Heart left ventricle (tissue), 16 donors: ENCODE measurements around the gene ZNF275. TPM values are rescaled to one million over a fixed set of nuclear protein-coding genes. Genes with fewer than 3 reads are reported as not detected.
"Not testable (repeated sequence)": the region's sequence is repeated elsewhere in the genome, so short reads cannot be mapped to it uniquely, and the experiment has no call there.

Source experiments
- ATAC-seq, 4 donors: fragments of 200-7000 bp; cut with Tn5 transposase; one replicate each; pipeline ENCODE4 v1.9.1; 2020 to 2022; ENCODE audit warnings: moderate library complexity in 4 of 4, mild to moderate bottlenecking in 3 of 4, moderate number of reproducible peaks in 1 of 4
- DNase-seq, 5 donors: peaks; one replicate each; pipeline ENCODE4 v3.0.0-alpha.2; 2020
- H3K27ac ChIP-seq, 12 donors: fragments of 200-600 bp; sonication (generic) in 4 of 12; one replicate each; pipeline versions ENCODE4 v1.5.0 to v1.8.0; 2016 to 2022; ENCODE audit warnings: mild to moderate bottlenecking in 2 of 12
- H3K27me3 ChIP-seq, 9 donors: fragments of 200-600 bp; sonication (generic) in 2 of 9; one replicate each; pipeline versions ENCODE4 v1.5.1 to v1.8.0; 2016 to 2022; ENCODE audit warnings: mild to moderate bottlenecking in 3 of 9
- H3K36me3 ChIP-seq, 9 donors: fragments of 200-600 bp; sonication (generic) in 2 of 9; one replicate each; pipeline versions ENCODE4 v1.5.0 to v1.8.0; 2018 to 2022; ENCODE audit warnings: mild to moderate bottlenecking in 2 of 9
- H3K4me1 ChIP-seq, 12 donors: fragments of 200-600 bp; sonication (generic) in 4 of 12; one replicate each; pipeline versions ENCODE4 v1.5.0 to v1.8.0; 2016 to 2022; ENCODE audit warnings: mild to moderate bottlenecking in 3 of 12
- H3K4me3 ChIP-seq, 12 donors: fragments of 200-600 bp; sonication (generic) in 4 of 12; one replicate each; pipeline versions ENCODE4 v1.5.0 to v1.8.0; 2017 to 2022; ENCODE audit warnings: mild to moderate bottlenecking in 9 of 12, moderate library complexity in 4 of 12
- H3K9me3 ChIP-seq, 12 donors: fragments of 200-600 bp; sonication (generic) in 4 of 12; one replicate each; pipeline versions ENCODE4 v1.5.0 to v1.8.0; 2016 to 2022; ENCODE audit warnings: mild to moderate bottlenecking in 1 of 12
- CTCF ChIP-seq, 12 donors: fragments of 200-600 bp; sonication (generic) in 4 of 12; IDR thresholded peaks; one replicate each; pipeline versions ENCODE4 v1.5.0 to v1.8.0; 2018 to 2022; ENCODE audit warnings: antibody characterized with exemption in 12 of 12, mild to moderate bottlenecking in 5 of 12
- POLR2A ChIP-seq, 2 donors: fragments of 450-650 bp; IDR thresholded peaks; one replicate each; pipeline ENCODE4 v1.6.1; 2017; ENCODE audit warnings: antibody characterized with exemption in 2 of 2, mild to moderate bottlenecking in 2 of 2, moderate library complexity in 2 of 2
- WGBS, 4 donors: extraction: QIAGEN DNeasy Blood & Tissue Kit in 2 of 4; methylation state at CpG; one replicate each; pipeline versions ENCODE4 v1.1.5 to v1.1.7; 2013 to 2018; 5-methylcytosine and 5-hydroxymethylcytosine counted together
- intact Hi-C, 10 donors: fragments of 100-400 bp; cut with DNase I; formaldehyde crosslinking; loops; one replicate each; pipeline versions ENCODE4 v1.11.1 to v1.14.2; 2022
- polyA plus RNA-seq, 2 donors: library from polyadenylated mRNA; stranded (reverse); fragments of 200-250 nt; gene quantifications; one replicate each; pipeline ENCODE4 v1.2.3, GENCODE V29; 2013
- total RNA-seq, 9 donors: library from RNA; depleted of rRNA in 2 of 9; stranded (reverse); fragments of >200 nt in 2 of 9; fragmentation: NEBNext Ultra II Directional in 3 of 9; extraction: Animal tissue kit (Norgen Biotek cat#: 25700) in 3 of 9; gene quantifications; one replicate each; pipeline versions ENCODE4 v1.1.0 to v1.2.4, GENCODE V29; 2016 to 2023
- donor health status: ischemic (EF 13 %, LVEDD 7.1; RV severe dilation, severe dysfunction).
- donor health status: healthy with polysubstance abuse.
- donor health status: DM: no; HTN: yes; CAD: no.
- donor health status: DM: no; HTN: no; CAD: no.
- donor health status: ischemic (EF 25% LVEDD 6.9; RV normal size, moderate dysfunction).
- donor health status: ischemic (EF 25% LVEDD 5.7; RV mildly dilated, moderate dysfunction).
- donor health status: healthy.
- donor health status: DM: yes; HTN: yes; CAD: no.
- donor health status: ischemic (EF 35%, LVEDD 5.7; RV mildly dilated, moderate dysfunction).
- donor health status: nonischemic (EF 11% LVEDD 7.7; RV severe dilation, severe dysfunction).
- donor health status: DM: yes; HTN: yes; CAD: no.
- donor health status: PGD.
- donor health status: ischemic (EF 29% LVEDD 5.4; RV normal size, mild dysfunction).
- donor health status: nonischemic (EF 23%, LVEDD 6.1; RV moderate dilation, normal function).

Gene ZNF275
- total and polyA plus RNA-seq, 11 donors, result 2.1 to 8.6 (median 7.8) TPM

DNA sequence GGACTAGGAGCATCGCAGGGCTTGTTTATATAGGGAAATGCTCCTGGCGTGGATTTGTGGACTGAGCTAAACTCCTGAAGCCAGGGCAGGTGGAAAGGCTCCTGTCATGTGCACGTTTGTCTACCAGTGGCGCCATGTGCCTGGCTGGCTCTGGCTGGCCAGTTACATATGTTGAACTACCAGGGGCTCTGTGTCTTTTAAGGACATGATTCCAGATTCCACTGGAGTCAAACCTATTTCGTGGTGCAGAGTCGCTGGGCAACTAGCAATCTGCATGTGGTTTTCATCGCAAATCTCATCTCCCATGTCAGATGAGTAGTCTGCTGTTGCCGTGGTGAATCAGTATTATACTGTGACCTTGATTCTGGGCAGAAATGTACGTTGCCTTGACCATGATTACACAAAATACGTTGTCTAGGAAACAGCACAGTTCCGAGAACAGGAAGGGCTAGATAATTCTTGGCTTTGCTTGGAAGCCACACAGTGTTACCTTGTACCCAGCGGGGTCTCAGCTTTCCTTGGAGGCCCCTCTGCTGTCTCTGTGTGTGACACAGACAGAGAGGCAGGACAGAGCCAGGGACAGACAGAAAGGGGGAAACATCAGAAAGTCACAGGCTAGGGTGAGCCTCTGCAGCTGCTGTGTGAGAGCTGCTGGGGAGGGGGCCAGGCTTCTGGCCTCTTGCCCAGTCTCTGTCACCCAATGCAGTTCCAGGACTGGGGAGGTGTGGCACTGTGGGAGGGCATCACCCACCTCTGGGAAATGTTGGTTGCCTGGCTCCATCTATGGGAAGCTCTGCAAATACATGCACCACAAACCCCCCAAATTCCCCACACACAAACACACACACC lies 48.0 kb downstream of the ZNF275 start:
- H3K36me3 ChIP-seq, result no peaks in the 10 kb centered on the region
- peaks cover 0 to 7% (median 0%) of the 10 kb centered on the region in 12 donors for H3K4me1 ChIP-seq
- 46 to 65% (median 54%) methylated on average over 12 of the region's 12 CpGs for WGBS, 4 donors
- DNase-seq (no peak), ATAC-seq (peak in 3 of 4 donors; percentile 30 to 37 (median 33))
- no peak overlapping the region for H3K27ac ChIP-seq
- H3K9me3 ChIP-seq, result peaks cover 0 to 8% (median 0%) of the 10 kb centered on the region in 12 donors
- intact Hi-C loops, result no loop called here
- no peak for TF ChIP-seq CTCF (IDR thresholded peaks at IDR 0.05)
- TF ChIP-seq POLR2A (IDR thresholded peaks at IDR 0.05), result no peak
- no peak overlapping the region for H3K4me3 ChIP-seq
- peaks cover 0 to 3% (median 0%) of the 10 kb centered on the region in 9 donors for H3K27me3 ChIP-seq

DNA sequence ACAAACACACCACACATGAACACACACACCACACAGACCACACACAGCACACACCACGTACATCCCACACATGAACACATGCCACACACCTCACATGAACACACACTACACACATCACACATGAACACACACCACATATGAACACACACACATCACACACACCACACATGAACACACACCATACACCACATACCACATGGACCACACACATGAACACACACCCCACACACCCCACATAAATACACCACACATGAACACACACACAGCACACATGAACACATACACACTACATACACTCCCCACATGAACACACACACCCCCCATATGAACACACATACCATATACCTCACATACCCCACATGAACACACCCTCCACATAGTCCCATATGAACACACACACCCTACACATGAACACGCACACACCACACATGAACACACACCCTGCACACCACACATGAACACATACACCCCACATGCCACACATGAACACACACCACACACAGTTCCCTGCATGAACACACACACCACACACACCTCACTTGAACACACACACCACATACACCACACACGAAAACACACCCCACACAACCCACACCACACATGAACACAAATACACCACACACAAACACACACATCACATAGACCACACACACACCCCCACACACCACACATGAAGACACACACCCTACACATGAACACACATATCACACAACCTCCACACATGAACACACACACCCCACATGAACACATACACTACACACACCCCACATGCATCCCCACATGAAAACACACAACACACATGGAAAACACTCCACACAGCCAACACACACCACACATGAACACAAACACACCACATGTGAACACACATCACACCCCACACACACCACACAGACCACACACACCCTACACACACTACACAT lies 48.9 kb downstream of the ZNF275 start:
- WGBS, 4 donors, result 77 to 90% (median 89%) methylated on average over 3 of the region's 3 CpGs
- TF ChIP-seq POLR2A (IDR thresholded peaks at IDR 0.05) (no peak), CTCF (IDR thresholded peaks at IDR 0.05) (no peak)
- peaks cover 0 to 7% (median 0%) of the 10 kb centered on the region in 12 donors for H3K4me1 ChIP-seq
- H3K4me3 ChIP-seq, result no peak overlapping the region
- ATAC-seq (no peak), DNase-seq (no peak)
- peaks cover 0 to 8% (median 0%) of the 10 kb centered on the region in 12 donors for H3K9me3 ChIP-seq
- no peak overlapping the region for H3K27ac ChIP-seq
- peaks cover 0 to 3% (median 0%) of the 10 kb centered on the region in 9 donors for H3K27me3 ChIP-seq
- H3K36me3 ChIP-seq, result no peaks in the 10 kb centered on the region
- intact Hi-C loops, result no loop called here

DNA sequence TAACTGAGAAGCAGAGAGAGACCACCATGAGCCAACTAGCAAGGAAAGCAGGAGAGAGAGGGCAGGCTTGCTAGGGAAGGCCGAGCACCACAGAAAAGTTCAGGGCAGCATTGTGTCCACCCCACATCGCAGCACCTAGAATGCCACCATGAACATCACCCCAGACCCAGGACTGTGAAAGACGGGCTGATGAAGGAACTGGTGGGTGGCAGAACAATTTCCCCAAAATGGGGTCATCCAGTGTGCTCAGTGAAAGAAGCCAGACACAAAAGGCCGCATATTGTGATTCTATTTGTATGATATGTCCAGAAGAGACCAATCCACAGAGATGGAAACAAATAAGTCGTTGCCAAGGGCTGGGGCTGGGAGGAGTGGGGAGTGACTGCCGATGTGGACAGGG lies 50.4 kb downstream of the ZNF275 start:
- ATAC-seq (no peak), DNase-seq (no peak)
- no peaks in the 10 kb centered on the region for H3K36me3 ChIP-seq
- H3K4me1 ChIP-seq, result peaks cover 0 to 7% (median 0%) of the 10 kb centered on the region in 12 donors
- intact Hi-C loops, result no loop called here
- peaks cover 0 to 6% (median 0%) of the 10 kb centered on the region in 9 donors for H3K27me3 ChIP-seq
- H3K27ac ChIP-seq, result no peak overlapping the region
- no peak overlapping the region for H3K4me3 ChIP-seq
- TF ChIP-seq CTCF (IDR thresholded peaks at IDR 0.05) (no peak), POLR2A (IDR thresholded peaks at IDR 0.05) (no peak)
- whole genome bisulfite sequencing, 4 donors, result 74 to 93% (median 83%) methylated on average over 6 of the region's 6 CpGs
- H3K9me3 ChIP-seq, result no peaks in the 10 kb centered on the region

DNA sequence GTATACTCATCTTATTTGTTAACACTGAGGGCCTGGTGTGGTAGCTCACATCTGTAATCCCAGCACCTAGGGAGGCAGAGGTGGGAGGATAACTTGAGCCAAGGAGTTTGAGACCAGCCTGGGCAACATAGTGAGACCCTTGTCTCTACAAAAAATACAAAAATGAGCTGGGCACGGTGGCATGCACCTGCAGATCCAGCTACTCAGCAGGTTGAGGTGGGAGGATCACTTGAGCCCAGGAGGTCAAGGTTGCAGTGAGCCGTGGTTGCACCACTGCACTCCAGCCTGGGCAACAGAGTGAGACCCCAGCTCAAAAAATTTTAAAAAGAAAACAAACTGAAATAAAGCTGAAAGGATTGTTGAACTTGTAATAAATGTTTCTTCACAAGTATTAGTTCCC lies 51.0 kb downstream of the ZNF275 start:
- H3K36me3 ChIP-seq, H3K4me3 ChIP-seq, H3K4me1 ChIP-seq, H3K27me3 ChIP-seq, H3K9me3 ChIP-seq, intact Hi-C loops, ATAC-seq, H3K27ac ChIP-seq, DNase-seq: not testable (repeated sequence)
- WGBS, 4 donors, result 63 to 88% (median 76%) methylated on average over 2 of the region's 2 CpGs
